OCI-LY1 (cell line): ENCODE results near the gene CARD19.

ENCODE experiments used
- H2AFZ ChIP-seq: fragments of 200-600 bp; sonication (generic), shearing (Covaris generic); 2 replicates; pipeline ENCODE4 v1.6.0; 2014; ENCODE audit warnings: antibody characterized with exemption, mild to moderate bottlenecking, low read length
- H3F3A ChIP-seq: fragments of 200-600 bp; sonication (generic), shearing (Covaris generic); 2 replicates; pipeline ENCODE4 v1.6.0; 2014; ENCODE audit warnings: mild to moderate bottlenecking, antibody characterized with exemption, low read length, moderate library complexity; ENCODE audit not compliant: insufficient read depth
- H3K27ac ChIP-seq: fragments of 200-600 bp; sonication (generic); 2 replicates; pipeline ENCODE4 v1.5.1; 2014; ENCODE audit warnings: low read length, mixed run types, mild to moderate bottlenecking, low read depth; ENCODE audit not compliant: poor library complexity, severe bottlenecking
- H3K27me3 ChIP-seq: fragments of 200-600 bp; sonication (generic); 2 replicates; pipeline ENCODE4 v1.6.0; 2014; ENCODE audit warnings: antibody characterized with exemption, mild to moderate bottlenecking, low read length, moderate library complexity; ENCODE audit not compliant: insufficient read depth
- H3K36me3 ChIP-seq: fragments of 200-600 bp; sonication (generic); 2 replicates; pipeline ENCODE4 v1.6.1; 2014; ENCODE audit warnings: mild to moderate bottlenecking, antibody characterized with exemption, low read length, moderate library complexity, mixed read lengths; ENCODE audit not compliant: insufficient read depth
- H3K4me1 ChIP-seq: fragments of 200-600 bp; sonication (generic); 2 replicates; pipeline ENCODE4 v1.5.1; 2014; ENCODE audit warnings: mild to moderate bottlenecking, low read length, moderate library complexity; ENCODE audit not compliant: insufficient read depth, severe bottlenecking
- H3K4me2 ChIP-seq: fragments of 200-600 bp; sonication (generic), shearing (Covaris generic); 2 replicates; pipeline ENCODE4 v1.6.1; 2014; ENCODE audit warnings: low read length
- H3K4me3 ChIP-seq: fragments of 200-600 bp; sonication (generic); 2 replicates; pipeline ENCODE4 v1.5.1; 2014; ENCODE audit warnings: low read length, low read depth, mild to moderate bottlenecking, mixed read lengths; ENCODE audit not compliant: poor library complexity, severe bottlenecking
- H3K79me2 ChIP-seq: fragments of 200-600 bp; shearing (Covaris generic); 2 replicates; pipeline ENCODE4 v1.6.1; 2016; ENCODE audit warnings: mixed run types, low read length, mixed read lengths; ENCODE audit not compliant: insufficient read depth
- H3K9ac ChIP-seq: fragments of 200-600 bp; sonication (generic), shearing (Covaris generic); 2 replicates; pipeline ENCODE4 v1.6.1; 2014; ENCODE audit warnings: mild to moderate bottlenecking, low read length, mixed read lengths
- H3K9me2 ChIP-seq: fragments of 200-600 bp; sonication (generic), shearing (Covaris generic); 2 replicates; pipeline ENCODE4 v1.6.1; 2014; ENCODE audit warnings: low read depth, mild to moderate bottlenecking, low read length, mixed read lengths
- H3K9me3 ChIP-seq: fragments of 200-600 bp; shearing (Covaris generic); 2 replicates; pipeline ENCODE4 v1.6.1; 2014; ENCODE audit warnings: low read length, mixed read lengths
- H4K20me1 ChIP-seq: fragments of 200-600 bp; sonication (generic), shearing (Covaris generic); 2 replicates; pipeline ENCODE4 v1.6.0; 2016; ENCODE audit warnings: mild to moderate bottlenecking, low read length; ENCODE audit not compliant: insufficient read depth
- CTCF ChIP-seq: fragments of 200-600 bp; sonication (generic), shearing (Covaris generic); IDR thresholded peaks from 2 replicates; pipeline ENCODE4 v1.5.1; 2017; ENCODE audit warnings: mild to moderate bottlenecking, antibody characterized with exemption, low read length, moderate library complexity, mixed read lengths
- EZH2 ChIP-seq: fragments of 200-600 bp; sonication (generic), shearing (Covaris generic); IDR thresholded peaks from 2 replicates; pipeline ENCODE4 v1.8.0; 2017; ENCODE audit warnings: borderline replicate concordance, mixed run types, mild to moderate bottlenecking, antibody characterized with exemption, low read length, moderate library complexity, mixed read lengths

Gene CARD19

GRCh38 chr9:93122721-93123221, 26.8 kb downstream of the CARD19 start:
- Histone ChIP-seq H3K9ac (no peak overlapping the region), H3K36me3 (peaks cover 22% of the 10 kb centered on the region; the same call in 1 of the 2 replicates), H3K4me1 (peaks cover 37% of the 10 kb centered on the region), H3K9me3 (no peaks in the 10 kb centered on the region), H3F3A (no peaks in the 10 kb centered on the region), H3K79me2 (no peaks in the 10 kb centered on the region), H3K4me3 (no peak overlapping the region), H2AFZ (no peak overlapping the region), H3K4me2 (no peak overlapping the region), H4K20me1 (no peaks in the 10 kb centered on the region), H3K27ac (no peak overlapping the region), H3K9me2 (no peaks in the 10 kb centered on the region), H3K27me3 (no peaks in the 10 kb centered on the region)
- TF ChIP-seq CTCF (no peak), EZH2 (no peak)

GRCh38 chr9:93123561-93124283, 27.7 kb downstream of the CARD19 start:
- Histone ChIP-seq H3K4me3 (no peak overlapping the region), H4K20me1 (no peaks in the 10 kb centered on the region), H3K36me3 (peaks cover 22% of the 10 kb centered on the region; the same call in 1 of the 2 replicates), H3K9me2 (no peaks in the 10 kb centered on the region), H2AFZ (no peak overlapping the region), H3K9ac (no peak overlapping the region), H3F3A (no peaks in the 10 kb centered on the region), H3K27me3 (no peaks in the 10 kb centered on the region), H3K79me2 (no peaks in the 10 kb centered on the region), H3K4me2 (no peak overlapping the region), H3K9me3 (no peaks in the 10 kb centered on the region), H3K27ac (peak overlapping the region; percentile 1), H3K4me1 (peaks cover 42% of the 10 kb centered on the region)
- no peak for TF ChIP-seq EZH2
- TF ChIP-seq CTCF = no peak

GRCh38 chr9:93124793-93125192, 28.8 kb downstream of the CARD19 start:
- Histone ChIP-seq H3K4me2 (no peak overlapping the region), H3K27me3 (no peaks in the 10 kb centered on the region), H3F3A (no peaks in the 10 kb centered on the region), H3K27ac (no peak overlapping the region), H3K9me3 (no peaks in the 10 kb centered on the region), H2AFZ (no peak overlapping the region), H3K9ac (no peak overlapping the region), H4K20me1 (no peaks in the 10 kb centered on the region), H3K4me3 (no peak overlapping the region), H3K36me3 (peaks cover 22% of the 10 kb centered on the region; the same call in 1 of the 2 replicates), H3K79me2 (no peaks in the 10 kb centered on the region), H3K4me1 (peaks cover 36% of the 10 kb centered on the region), H3K9me2 (no peaks in the 10 kb centered on the region)
- no peak for TF ChIP-seq CTCF
- TF ChIP-seq EZH2 = no peak
